Panc1 (cell line): ENCODE measurements around the gene CRHR2.

Experiments
- CTCF ChIP-seq: fragments of 450-650 bp; IDR thresholded peaks from 2 replicates; pipeline ENCODE4 v1.5.1; 2017; ENCODE audit warnings: mild to moderate bottlenecking
- POLR2AphosphoS5 ChIP-seq: IDR thresholded peaks from 2 replicates; pipeline ENCODE4 v1.6.1; 2012; ENCODE audit warnings: mild to moderate bottlenecking, low read depth, low read length, moderate library complexity
- TCF7L2 ChIP-seq: IDR thresholded peaks from 2 replicates; pipeline ENCODE4 v1.6.1; 2011; ENCODE audit warnings: mild to moderate bottlenecking, low read depth, low read length, inconsistent platforms

DNA sequence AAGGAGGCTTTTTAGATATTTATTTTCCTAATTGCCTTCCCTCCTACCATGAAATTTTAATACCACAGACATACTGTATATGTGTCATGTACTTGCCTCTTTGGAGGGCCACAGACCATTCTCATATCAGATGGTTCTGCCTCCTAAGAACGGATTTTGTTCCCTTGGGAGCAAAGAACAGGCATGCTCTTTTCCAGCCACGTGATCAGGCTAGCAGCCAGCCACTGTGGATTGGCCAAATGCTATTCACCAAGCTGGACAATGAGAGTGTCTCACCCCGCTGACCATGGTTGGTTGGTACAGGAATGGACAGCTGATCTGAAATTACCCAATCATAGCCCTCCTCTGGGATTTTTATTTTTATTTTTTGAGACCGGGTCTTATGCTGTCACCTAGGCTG is 21.5 kb upstream of the CRHR2 start:
- no peak for TF ChIP-seq CTCF
- TF ChIP-seq TCF7L2, result no peak
- no peak for TF ChIP-seq POLR2AphosphoS5
